Keratinocyte (primary cell): ENCODE results near the gene TEKT3.

Experiments
- CTCF ChIP-seq, 3 experiments: IDR thresholded peaks in 1 of 3; conservative IDR thresholded peaks in 1 of 3; optimal IDR thresholded peaks in 1 of 3; 2 replicates in 2 of 3; 3 replicates in 1 of 3; pipeline versions ENCODE3 to v1.5.1; 2011; ENCODE audit warnings: low read length in 3 of 3, mild to moderate bottlenecking in 3 of 3, moderate library complexity in 2 of 3, control low read depth in 1 of 3, inconsistent platforms in 1 of 3; ENCODE audit not compliant: insufficient read depth in 2 of 3; ENCODE audit errors: extremely low read depth in 1 of 3
- EZH2 ChIP-seq: IDR thresholded peaks from one replicate; pipeline ENCODE4 v1.6.1; 2012; ENCODE audit warnings: inconsistent platforms, mild to moderate bottlenecking, low read length, moderate library complexity

DNA sequence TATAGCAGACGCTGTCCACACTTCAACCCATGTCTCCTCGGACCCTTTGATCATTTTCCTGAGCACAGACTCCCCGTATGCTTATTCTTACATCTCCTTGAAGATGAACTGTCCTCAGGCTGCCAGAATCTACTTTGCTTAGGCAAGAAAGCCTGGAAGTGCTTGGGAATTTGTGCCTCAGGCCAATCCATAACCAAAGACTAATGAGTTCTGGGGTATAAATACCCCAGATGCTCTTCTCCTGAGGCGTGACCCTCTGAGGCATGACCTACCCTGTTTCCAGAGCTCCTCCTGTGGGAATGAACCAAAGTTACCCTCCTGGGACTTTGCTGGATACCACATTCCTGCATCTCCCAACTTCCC, 10.1 kb upstream of the TEKT3 start:
- TF ChIP-seq CTCF (optimal IDR thresholded peaks at IDR 0.05 in 1 of 3, IDR thresholded peaks at IDR 0.05 in 1 of 3, conservative IDR thresholded peaks at IDR 0.05 in 1 of 3; ENCODE audit: extremely low read depth in 1 of 3, insufficient read depth in 2 of 3, low read length in 3 of 3) (no peak), EZH2 (no peak)
